GM23338 (cell line): ENCODE data around the gene PCNX3. TPM values are rescaled to one million over a fixed set of nuclear protein-coding genes. Genes with fewer than 3 reads are reported as not detected.

ENCODE experiments used
- ATAC-seq: fragments of 200-7000 bp; cut with Tn5 transposase; 3 replicates; pipeline ENCODE4 v1.9.1; 2020
- DNase-seq: peaks from one replicate; pipeline ENCODE4 v3.0.0-alpha.2; 2015; ENCODE audit warnings: low spot score
- H2AFZ ChIP-seq: fragments of 200-600 bp; sonication (generic); 2 replicates; pipeline ENCODE4 v1.8.0; 2016; ENCODE audit warnings: antibody characterized with exemption, mild to moderate bottlenecking, moderate library complexity
- H3F3A ChIP-seq: fragments of 200-600 bp; sonication (generic); replicated peaks from 2 replicates; pipeline ENCODE4 v1.8.0; 2017; ENCODE audit warnings: antibody characterized with exemption, mixed run types, low read depth
- H3K27ac ChIP-seq: fragments of 200-600 bp; sonication (generic); 2 replicates; pipeline ENCODE4 v1.6.1; 2016; ENCODE audit warnings: low read depth
- H3K27me3 ChIP-seq: fragments of 200-600 bp; sonication (generic); 2 replicates; pipeline ENCODE4 v1.8.0; 2016; ENCODE audit warnings: mild to moderate bottlenecking, mixed run types, moderate library complexity; ENCODE audit not compliant: insufficient read depth
- H3K36me3 ChIP-seq: fragments of 200-600 bp; sonication (generic); 2 replicates; pipeline ENCODE4 v1.8.0; 2016; ENCODE audit warnings: mild to moderate bottlenecking; ENCODE audit not compliant: insufficient read depth
- H3K4me1 ChIP-seq: fragments of 200-600 bp; sonication (generic); 2 replicates; pipeline ENCODE4 v1.8.0; 2016; ENCODE audit warnings: mild to moderate bottlenecking, moderate library complexity; ENCODE audit not compliant: insufficient read depth
- H3K4me2 ChIP-seq: fragments of 200-600 bp; sonication (generic); 2 replicates; pipeline ENCODE4 v1.7.1; 2017; ENCODE audit warnings: mixed run types
- H3K4me3 ChIP-seq: fragments of 200-600 bp; sonication (generic); 2 replicates; pipeline ENCODE4 v1.6.1; 2016; ENCODE audit warnings: mixed run types
- H3K79me2 ChIP-seq: fragments of 200-600 bp; sonication (generic); replicated peaks from 2 replicates; pipeline ENCODE4 v1.8.0; 2017; ENCODE audit warnings: mild to moderate bottlenecking; ENCODE audit not compliant: insufficient read depth
- H3K9me2 ChIP-seq: fragments of 200-600 bp; sonication (generic); 2 replicates; pipeline ENCODE4 v1.8.0; 2017; ENCODE audit not compliant: insufficient read depth
- H4K20me1 ChIP-seq: fragments of 200-600 bp; sonication (generic); replicated peaks from 2 replicates; pipeline ENCODE4 v1.8.0; 2017; ENCODE audit warnings: mild to moderate bottlenecking; ENCODE audit not compliant: insufficient read depth
- H3K27ac Mint-ChIP-seq: 2 replicates; pipeline ENCODE4 v1.8.0; 2020; ENCODE audit warnings: inconsistent platforms, mild to moderate bottlenecking, moderate library complexity, mixed read lengths
- H3K27me3 Mint-ChIP-seq: 3 replicates; pipeline ENCODE4 v1.8.0; 2022; ENCODE audit warnings: low read depth, mild to moderate bottlenecking, moderate library complexity, mixed read lengths, inconsistent platforms; ENCODE audit not compliant: insufficient read depth, poor library complexity
- H3K36me3 Mint-ChIP-seq: 3 replicates; pipeline ENCODE4 v1.8.0; 2021; ENCODE audit warnings: low read depth, mild to moderate bottlenecking, inconsistent platforms, moderate library complexity, mixed read lengths
- H3K4me1 Mint-ChIP-seq: 3 replicates; pipeline ENCODE4 v1.8.0; 2020; ENCODE audit warnings: mild to moderate bottlenecking, inconsistent platforms, mixed read lengths
- H3K4me3 Mint-ChIP-seq: 3 replicates; pipeline ENCODE4 v1.8.0; 2021; ENCODE audit warnings: moderate library complexity, mild to moderate bottlenecking, inconsistent platforms, mixed read lengths
- H3K9me3 Mint-ChIP-seq: 3 replicates; pipeline ENCODE4 v1.8.0; 2020; ENCODE audit warnings: moderate library complexity, mild to moderate bottlenecking, inconsistent platforms, mixed read lengths
- CTCF ChIP-seq, 2 experiments: fragments of 200-600 bp in 1 of 2; sonication (generic) in 1 of 2; conservative IDR thresholded peaks; 2 replicates each; pipeline versions ENCODE4 v1.5.1 to v1.6.1; 2016 to 2017; ENCODE audit warnings: antibody characterized with exemption in 2 of 2, low read depth in 2 of 2, mild to moderate bottlenecking in 2 of 2, moderate library complexity in 1 of 2
- ETS1 ChIP-seq: IDR thresholded peaks from 2 replicates; pipeline ENCODE4 v1.6.1; 2016; ENCODE audit warnings: antibody characterized with exemption
- EZH2 ChIP-seq: fragments of 200-600 bp; sonication (generic); IDR thresholded peaks from one replicate; pipeline ENCODE4 v1.8.0; 2017; ENCODE audit warnings: antibody characterized with exemption, mild to moderate bottlenecking, low read depth; ENCODE audit not compliant: unreplicated experiment
- NANOG ChIP-seq: IDR thresholded peaks from 2 replicates; pipeline ENCODE4 v1.6.1; 2016; ENCODE audit warnings: antibody characterized with exemption, borderline replicate concordance
- polyA plus RNA-seq: library from polyadenylated mRNA; unstranded; fragments of >200 nt; fragmentation: Nextera tagmentation; extraction: Ambion mirVana; gene quantifications from 2 replicates; pipeline ENCODE4 v1.2.1, GENCODE V29; 2016
- total RNA-seq: library from RNA; depleted of rRNA; stranded (reverse); fragments of >200 nt; shearing (Covaris generic); gene quantifications from 2 replicates; pipeline ENCODE4 v1.2.3, GENCODE V29; 2014
- TF ChIP-seq, protein P1 (sequence below): fragments of 250-450 bp; sonication (Bioruptor Pico); IDR thresholded peaks from 2 replicates; pipeline ENCODE4 v1.5.0; 2020; ENCODE audit warnings: mild to moderate bottlenecking, moderate library complexity

The PCNX3 gene
- total and polyA plus RNA-seq, 2 experiments from 2014 or later, result 8.7 to 52.2 TPM

- no peaks in the 10 kb centered on the region for H3K9me2 ChIP-seq
- TF ChIP-seq, protein P1, sequence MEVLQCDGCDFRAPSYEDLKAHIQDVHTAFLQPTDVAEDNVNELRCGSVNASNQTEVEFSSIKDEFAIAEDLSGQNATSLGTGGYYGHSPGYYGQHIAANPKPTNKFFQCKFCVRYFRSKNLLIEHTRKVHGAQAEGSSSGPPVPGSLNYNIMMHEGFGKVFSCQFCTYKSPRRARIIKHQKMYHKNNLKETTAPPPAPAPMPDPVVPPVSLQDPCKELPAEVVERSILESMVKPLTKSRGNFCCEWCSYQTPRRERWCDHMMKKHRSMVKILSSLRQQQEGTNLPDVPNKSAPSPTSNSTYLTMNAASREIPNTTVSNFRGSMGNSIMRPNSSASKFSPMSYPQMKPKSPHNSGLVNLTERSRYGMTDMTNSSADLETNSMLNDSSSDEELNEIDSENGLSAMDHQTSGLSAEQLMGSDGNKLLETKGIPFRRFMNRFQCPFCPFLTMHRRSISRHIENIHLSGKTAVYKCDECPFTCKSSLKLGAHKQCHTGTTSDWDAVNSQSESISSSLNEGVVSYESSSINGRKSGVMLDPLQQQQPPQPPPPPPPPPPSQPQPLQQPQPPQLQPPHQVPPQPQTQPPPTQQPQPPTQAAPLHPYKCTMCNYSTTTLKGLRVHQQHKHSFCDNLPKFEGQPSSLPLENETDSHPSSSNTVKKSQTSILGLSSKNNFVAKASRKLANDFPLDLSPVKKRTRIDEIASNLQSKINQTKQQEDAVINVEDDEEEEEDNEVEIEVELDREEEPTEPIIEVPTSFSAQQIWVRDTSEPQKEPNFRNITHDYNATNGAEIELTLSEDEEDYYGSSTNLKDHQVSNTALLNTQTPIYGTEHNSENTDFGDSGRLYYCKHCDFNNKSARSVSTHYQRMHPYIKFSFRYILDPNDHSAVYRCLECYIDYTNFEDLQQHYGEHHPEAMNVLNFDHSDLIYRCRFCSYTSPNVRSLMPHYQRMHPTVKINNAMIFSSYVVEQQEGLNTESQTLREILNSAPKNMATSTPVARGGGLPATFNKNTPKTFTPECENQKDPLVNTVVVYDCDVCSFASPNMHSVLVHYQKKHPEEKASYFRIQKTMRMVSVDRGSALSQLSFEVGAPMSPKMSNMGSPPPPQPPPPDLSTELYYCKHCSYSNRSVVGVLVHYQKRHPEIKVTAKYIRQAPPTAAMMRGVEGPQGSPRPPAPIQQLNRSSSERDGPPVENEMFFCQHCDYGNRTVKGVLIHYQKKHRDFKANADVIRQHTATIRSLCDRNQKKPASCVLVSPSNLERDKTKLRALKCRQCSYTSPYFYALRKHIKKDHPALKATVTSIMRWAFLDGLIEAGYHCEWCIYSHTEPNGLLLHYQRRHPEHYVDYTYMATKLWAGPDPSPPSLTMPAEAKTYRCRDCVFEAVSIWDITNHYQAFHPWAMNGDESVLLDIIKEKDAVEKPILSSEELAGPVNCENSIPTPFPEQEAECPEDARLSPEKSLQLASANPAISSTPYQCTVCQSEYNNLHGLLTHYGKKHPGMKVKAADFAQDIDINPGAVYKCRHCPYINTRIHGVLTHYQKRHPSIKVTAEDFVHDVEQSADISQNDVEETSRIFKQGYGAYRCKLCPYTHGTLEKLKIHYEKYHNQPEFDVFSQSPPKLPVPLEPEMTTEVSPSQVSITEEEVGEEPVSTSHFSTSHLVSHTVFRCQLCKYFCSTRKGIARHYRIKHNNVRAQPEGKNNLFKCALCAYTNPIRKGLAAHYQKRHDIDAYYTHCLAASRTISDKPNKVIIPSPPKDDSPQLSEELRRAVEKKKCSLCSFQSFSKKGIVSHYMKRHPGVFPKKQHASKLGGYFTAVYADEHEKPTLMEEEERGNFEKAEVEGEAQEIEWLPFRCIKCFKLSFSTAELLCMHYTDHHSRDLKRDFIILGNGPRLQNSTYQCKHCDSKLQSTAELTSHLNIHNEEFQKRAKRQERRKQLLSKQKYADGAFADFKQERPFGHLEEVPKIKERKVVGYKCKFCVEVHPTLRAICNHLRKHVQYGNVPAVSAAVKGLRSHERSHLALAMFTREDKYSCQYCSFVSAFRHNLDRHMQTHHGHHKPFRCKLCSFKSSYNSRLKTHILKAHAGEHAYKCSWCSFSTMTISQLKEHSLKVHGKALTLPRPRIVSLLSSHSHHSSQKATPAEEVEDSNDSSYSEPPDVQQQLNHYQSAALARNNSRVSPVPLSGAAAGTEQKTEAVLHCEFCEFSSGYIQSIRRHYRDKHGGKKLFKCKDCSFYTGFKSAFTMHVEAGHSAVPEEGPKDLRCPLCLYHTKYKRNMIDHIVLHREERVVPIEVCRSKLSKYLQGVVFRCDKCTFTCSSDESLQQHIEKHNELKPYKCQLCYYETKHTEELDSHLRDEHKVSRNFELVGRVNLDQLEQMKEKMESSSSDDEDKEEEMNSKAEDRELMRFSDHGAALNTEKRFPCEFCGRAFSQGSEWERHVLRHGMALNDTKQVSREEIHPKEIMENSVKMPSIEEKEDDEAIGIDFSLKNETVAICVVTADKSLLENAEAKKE, result no peak
- TF ChIP-seq EZH2 (peak; percentile 13), ETS1 (no peak), CTCF (conservative IDR thresholded peaks at IDR 0.05; ENCODE audit: low read depth in 2 of 2) (no peak), NANOG (no peak)
- no peaks in the 10 kb centered on the region for H4K20me1 ChIP-seq
- DNase-seq, result peak; percentile 58
- H3K79me2 ChIP-seq, result no peaks in the 10 kb centered on the region
- H3K4me2 ChIP-seq, result peak overlapping the region; percentile 91
- peak; percentile 10 for ATAC-seq
- H3K36me3 Mint-ChIP-seq, result no peaks in the 10 kb centered on the region
- H3K27ac Mint-ChIP-seq, result no peak overlapping the region
- H3F3A ChIP-seq, result peaks cover 10% of the 10 kb centered on the region
- no peaks in the 10 kb centered on the region for H3K36me3 ChIP-seq
- H2AFZ ChIP-seq, result peak overlapping the region; percentile 66; the same call in 1 of the 2 replicates
- no peaks in the 10 kb centered on the region for H3K9me3 Mint-ChIP-seq
- H3K4me1 ChIP-seq, result no peaks in the 10 kb centered on the region
- H3K4me1 Mint-ChIP-seq, result peaks cover 13% of the 10 kb centered on the region; the same call in 2 of the 3 replicates
- H3K4me3 ChIP-seq, result peak overlapping the region; percentile 53
- H3K27me3 ChIP-seq, result peaks cover 58% of the 10 kb centered on the region
- peaks cover 58% of the 10 kb centered on the region for H3K27me3 Mint-ChIP-seq
- no peak overlapping the region for H3K27ac ChIP-seq
- H3K4me3 Mint-ChIP-seq, result peak overlapping the region; percentile 19; the same call in 2 of the 3 replicates
Measured at GRCh38 chr11:65584723-65585171, 30.8 kb upstream of the PCNX3 start.
